SK-N-MC (cell line): ENCODE measurements around the gene CTNNBIP1.

ENCODE experiments used
- EZH2 ChIP-seq: fragments of 200-600 bp; sonication (generic); IDR thresholded peaks from one replicate; pipeline ENCODE4 v1.6.1; 2017; ENCODE audit warnings: antibody characterized with exemption
- FOXP2 ChIP-seq: optimal IDR thresholded peaks from 2 replicates; pipeline ENCODE3; 2011; ENCODE audit warnings: mild to moderate bottlenecking, moderate library complexity; ENCODE audit not compliant: insufficient read depth; ENCODE audit errors: extremely low read length, control extremely low read depth
- POLR2AphosphoS5 ChIP-seq: IDR thresholded peaks from 2 replicates; pipeline ENCODE4 v1.6.1; 2012; ENCODE audit warnings: mild to moderate bottlenecking, low read depth, low read length, borderline replicate concordance

DNA sequence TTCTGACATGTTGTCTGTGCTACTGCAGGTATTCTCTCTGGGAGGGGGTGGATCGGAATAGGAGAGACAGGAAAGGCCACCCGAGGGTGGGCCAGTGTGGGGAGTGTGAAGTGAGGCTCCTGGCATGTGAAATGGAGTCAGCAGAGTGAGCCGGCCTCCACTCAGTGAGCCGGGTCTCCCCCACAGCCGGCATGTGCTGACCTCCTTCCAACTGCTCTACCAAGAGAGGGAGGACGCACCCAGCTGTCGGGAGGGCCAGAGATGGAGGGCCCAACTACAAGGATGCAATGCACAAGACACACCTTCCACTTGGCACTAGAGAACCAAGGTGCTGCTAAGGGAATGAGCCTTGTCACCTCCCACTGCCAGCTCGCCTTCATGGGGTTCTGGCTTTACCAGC lies 58.1 kb downstream of the CTNNBIP1 start:
- TF ChIP-seq EZH2 (no peak), POLR2AphosphoS5 (no peak), FOXP2 (no peak)
